Measurements from ENCODE around the gene SLC9A8. TPM values are rescaled to one million over a fixed set of nuclear protein-coding genes. Genes with fewer than 3 reads are reported as not detected.

SLC9A8 gene
- total RNA-seq, 1 experiment from 2014 or later = 6.7 TPM

DNA sequence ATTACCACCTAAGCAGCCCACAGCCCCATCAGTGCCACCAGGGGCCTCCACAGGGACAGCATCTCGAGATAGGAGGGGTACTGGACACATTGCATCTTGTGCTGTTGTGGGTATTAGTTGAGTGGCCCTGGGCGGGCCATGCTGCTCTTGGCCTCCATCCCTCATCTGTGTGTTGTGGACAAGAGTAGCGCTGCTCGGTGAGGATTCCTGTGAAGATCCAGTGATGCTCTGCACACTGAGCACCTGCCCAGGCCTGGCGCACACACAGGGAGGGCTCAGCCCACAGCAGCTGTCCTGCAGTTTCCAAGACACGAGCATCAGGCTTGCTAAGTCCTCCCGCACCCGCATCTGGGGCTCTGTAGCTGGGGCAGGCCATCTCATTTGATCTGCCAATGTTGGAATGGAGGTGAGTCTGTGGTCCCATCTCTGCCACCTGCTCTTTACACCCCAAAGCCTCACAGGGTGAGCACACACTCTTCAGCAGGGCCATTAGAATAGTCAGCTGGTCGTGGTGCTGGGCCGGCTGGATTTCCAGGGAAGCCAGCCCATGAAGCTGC is 70.7 kb downstream of the SLC9A8 start:
- H3K4me2 ChIP-seq (ENCODE audit: low read length) = no peak overlapping the region
- no peak overlapping the region for H3K4me3 ChIP-seq (replicated peaks in 1 of 2; ENCODE audit: low read depth in 1 of 2, low read length in 2 of 2)
- intact Hi-C loops (cut with micrococcal nuclease) = no loop called here
- H3K79me2 ChIP-seq (ENCODE audit: insufficient read depth, low read length) = no peaks in the 10 kb centered on the region
- H2AFZ ChIP-seq (ENCODE audit: low read depth, low read length, poor library complexity, severe bottlenecking) = no peak overlapping the region
- H3K9ac ChIP-seq (ENCODE audit: low read length) = no peak overlapping the region
- TF ChIP-seq RAD21 (IDR thresholded peaks at IDR 0.05; ENCODE audit: low read depth) = no peak
- no peak for TF ChIP-seq EGR1 (IDR thresholded peaks at IDR 0.05; ENCODE audit: low read depth)
- no peak for TF ChIP-seq SP1 (IDR thresholded peaks at IDR 0.05; ENCODE audit: low read depth)
- TF ChIP-seq ZNF274 (IDR thresholded peaks at IDR 0.05; ENCODE audit: low read depth, low read length) = no peak
- TF ChIP-seq, protein P1, sequence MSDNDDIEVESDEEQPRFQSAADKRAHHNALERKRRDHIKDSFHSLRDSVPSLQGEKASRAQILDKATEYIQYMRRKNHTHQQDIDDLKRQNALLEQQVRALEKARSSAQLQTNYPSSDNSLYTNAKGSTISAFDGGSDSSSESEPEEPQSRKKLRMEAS (IDR thresholded peaks at IDR 0.05) = no peak
- no peak for TF ChIP-seq CEBPB (IDR thresholded peaks at IDR 0.05; ENCODE audit: low read depth)
- no peak for TF ChIP-seq JUND (IDR thresholded peaks at IDR 0.05)
- no peak for TF ChIP-seq SRF (IDR thresholded peaks at IDR 0.05; ENCODE audit: low read depth)
- no peak for TF ChIP-seq TCF7L2 (IDR thresholded peaks at IDR 0.05; ENCODE audit: borderline replicate concordance, extremely low read depth, insufficient read depth, insufficient read length)
- no peak for TF ChIP-seq ZFX (IDR thresholded peaks at IDR 0.05)
- H3K27me3 ChIP-seq (ENCODE audit: insufficient read depth, low read length) = no peaks in the 10 kb centered on the region
- ATAC-seq (no peak), DNase-seq (ENCODE audit: low read depth, low spot score) (no peak)
- H3K36me3 ChIP-seq (ENCODE audit: control insufficient read depth in 1 of 2, insufficient read depth in 2 of 2, low read length in 2 of 2) = no peaks in the 10 kb centered on the region
- RAD21 ChIA-PET (ENCODE audit: low non-redundant PET in 1 of 2, low total read pairs in 2 of 2, uncharacterized antibody in 2 of 2, unreplicated experiment in 2 of 2) = no interaction called here
- H4K20me1 ChIP-seq (ENCODE audit: insufficient read depth) = no peaks in the 10 kb centered on the region
- H3K27ac ChIP-seq (ENCODE audit: low read depth, low read length) = no peak overlapping the region
- H3K4me1 ChIP-seq (ENCODE audit: control insufficient read depth in 1 of 2, insufficient read depth in 2 of 2, low read length in 2 of 2) = peaks cover 0 to 3% of the 10 kb centered on the region in 2 experiments; a peak in 1 of 4 replicates
- no peaks in the 10 kb centered on the region for H3K9me2 ChIP-seq (ENCODE audit: insufficient read depth)
- CTCF ChIA-PET = no interaction called here
- H3K9me3 ChIP-seq (ENCODE audit: control insufficient read depth in 1 of 2, insufficient read depth in 1 of 2, low read depth in 1 of 2, low read length in 2 of 2) = no peaks in the 10 kb centered on the region
- POLR2A ChIA-PET = no interaction called here
- no TSS peak for BruUV-seq (replicated peaks)

DNA sequence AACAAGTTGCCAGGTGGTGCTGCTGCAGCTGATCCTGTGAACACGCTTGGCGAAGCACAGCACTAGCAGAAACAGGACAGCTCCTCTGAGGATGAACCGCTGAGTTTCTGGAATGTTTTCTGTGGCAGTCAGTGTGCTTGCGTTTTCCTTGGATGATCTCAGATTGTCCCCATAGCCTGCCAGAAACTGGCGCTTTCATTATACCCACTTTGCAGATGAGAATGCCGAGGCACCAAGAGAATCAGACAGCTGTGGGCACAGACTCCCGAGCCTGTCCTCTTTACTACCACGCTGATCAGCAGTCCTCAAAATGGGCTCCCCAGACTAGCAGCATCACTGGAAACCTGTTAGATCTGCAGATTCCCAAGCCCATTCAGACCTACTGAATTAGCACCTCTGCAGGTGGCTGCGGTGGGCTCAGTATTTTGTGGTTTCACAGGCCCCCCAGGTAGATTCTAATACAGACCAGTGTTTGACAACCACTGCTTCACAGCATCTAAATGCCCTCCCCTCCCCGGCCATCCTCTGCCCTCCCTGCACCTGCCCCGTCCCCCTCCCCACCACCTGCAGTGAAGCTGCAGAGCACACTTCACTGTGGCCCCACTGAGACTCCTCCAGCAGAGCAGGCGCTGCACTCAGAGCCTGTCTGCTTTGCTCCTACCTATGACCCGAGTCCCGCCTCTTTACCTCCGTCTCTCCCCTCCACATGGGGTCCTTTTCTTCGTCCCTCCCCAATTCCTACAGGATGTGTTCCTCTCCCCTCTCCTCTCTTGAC is 73.1 kb downstream of the SLC9A8 start:
- H3K27me3 ChIP-seq (ENCODE audit: insufficient read depth, low read length) = no peaks in the 10 kb centered on the region
- no peaks in the 10 kb centered on the region for H3K36me3 ChIP-seq (ENCODE audit: control insufficient read depth in 1 of 2, insufficient read depth in 2 of 2, low read length in 2 of 2)
- no peak for DNase-seq (ENCODE audit: low read depth, low spot score)
- ChIA-PET POLR2A (no interaction called here), RAD21 (ENCODE audit: low non-redundant PET in 1 of 2, low total read pairs in 2 of 2, uncharacterized antibody in 2 of 2, unreplicated experiment in 2 of 2) (no interaction called here), CTCF (interaction anchor here (5.5 kb wide), 1 partner anchor 276 kb away, joined by 43 read pairs; no protein-coding TSS in a partner anchor)
- intact Hi-C loops (cut with micrococcal nuclease) = loop anchor here (5.0 kb wide), 2 partner anchors 187 to 343 kb away; no protein-coding TSS in a partner anchor
- no TSS peak for BruUV-seq (replicated peaks)
- H3K9ac ChIP-seq (ENCODE audit: low read length) = no peak overlapping the region
- no peaks in the 10 kb centered on the region for H4K20me1 ChIP-seq (ENCODE audit: insufficient read depth)
- H2AFZ ChIP-seq (ENCODE audit: low read depth, low read length, poor library complexity, severe bottlenecking) = no peak overlapping the region
- H3K4me3 ChIP-seq (replicated peaks in 1 of 2; ENCODE audit: low read depth in 1 of 2, low read length in 2 of 2) = no peak overlapping the region
- no peaks in the 10 kb centered on the region for H3K9me2 ChIP-seq (ENCODE audit: insufficient read depth)
- no peaks in the 10 kb centered on the region for H3K9me3 ChIP-seq (ENCODE audit: control insufficient read depth in 1 of 2, insufficient read depth in 1 of 2, low read depth in 1 of 2, low read length in 2 of 2)
- H3K4me1 ChIP-seq (ENCODE audit: control insufficient read depth in 1 of 2, insufficient read depth in 2 of 2, low read length in 2 of 2) = peaks cover 0 to 5% of the 10 kb centered on the region in 2 experiments; a peak in 1 of 4 replicates
- H3K79me2 ChIP-seq (ENCODE audit: insufficient read depth, low read length) = no peaks in the 10 kb centered on the region
- H3K27ac ChIP-seq (ENCODE audit: low read depth, low read length) = no peak overlapping the region
- ATAC-seq = no peak
- H3K4me2 ChIP-seq (ENCODE audit: low read length) = no peak overlapping the region
- TF ChIP-seq POLR2A (IDR thresholded peaks at IDR 0.05; ENCODE audit: borderline replicate concordance, extremely low read depth, insufficient read depth, insufficient read length) (no peak), SRF (IDR thresholded peaks at IDR 0.05; ENCODE audit: low read depth) (no peak), ELF1 (IDR thresholded peaks at IDR 0.05; ENCODE audit: borderline replicate concordance, low read depth) (no peak), SIN3A (IDR thresholded peaks at IDR 0.05; ENCODE audit: low read depth) (no peak), JUND (IDR thresholded peaks at IDR 0.05) (no peak), EZH2 (IDR thresholded peaks at IDR 0.05) (no peak), CBX3 (IDR thresholded peaks at IDR 0.05; ENCODE audit: low read depth) (no peak), ZFX (IDR thresholded peaks at IDR 0.05) (no peak)
- TF ChIP-seq, protein P2, sequence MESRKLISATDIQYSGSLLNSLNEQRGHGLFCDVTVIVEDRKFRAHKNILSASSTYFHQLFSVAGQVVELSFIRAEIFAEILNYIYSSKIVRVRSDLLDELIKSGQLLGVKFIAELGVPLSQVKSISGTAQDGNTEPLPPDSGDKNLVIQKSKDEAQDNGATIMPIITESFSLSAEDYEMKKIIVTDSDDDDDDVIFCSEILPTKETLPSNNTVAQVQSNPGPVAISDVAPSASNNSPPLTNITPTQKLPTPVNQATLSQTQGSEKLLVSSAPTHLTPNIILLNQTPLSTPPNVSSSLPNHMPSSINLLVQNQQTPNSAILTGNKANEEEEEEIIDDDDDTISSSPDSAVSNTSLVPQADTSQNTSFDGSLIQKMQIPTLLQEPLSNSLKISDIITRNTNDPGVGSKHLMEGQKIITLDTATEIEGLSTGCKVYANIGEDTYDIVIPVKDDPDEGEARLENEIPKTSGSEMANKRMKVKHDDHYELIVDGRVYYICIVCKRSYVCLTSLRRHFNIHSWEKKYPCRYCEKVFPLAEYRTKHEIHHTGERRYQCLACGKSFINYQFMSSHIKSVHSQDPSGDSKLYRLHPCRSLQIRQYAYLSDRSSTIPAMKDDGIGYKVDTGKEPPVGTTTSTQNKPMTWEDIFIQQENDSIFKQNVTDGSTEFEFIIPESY (IDR thresholded peaks at IDR 0.05; ENCODE audit: extremely low read depth, insufficient replicate concordance, low read length) = no peak
